Fibroblast of skin of left quadriceps (primary cell): ENCODE measurements around the gene CCDC69.
"Not testable (repeated sequence)": the region's sequence is repeated elsewhere in the genome, so short reads cannot be mapped to it uniquely, and the experiment has no call there.

Experiments used
- DNase-seq, 2 experiments: peaks; one replicate each; pipeline ENCODE4 v3.0.0-alpha.2; 2013; ENCODE audit warnings: low read depth in 2 of 2

Gene CCDC69

GRCh38 chr5:151192626-151193025, 31.3 kb downstream of the CCDC69 start:
- DNase-seq = no peak

- DNase-seq = no peak
Observed at GRCh38 chr5:151191661-151192060, 32.2 kb downstream of the CCDC69 start.

- no peak for DNase-seq
Observed at GRCh38 chr5:151189151-151189550, 34.7 kb downstream of the CCDC69 start.

GRCh38 chr5:151186538-151186937, 37.4 kb downstream of the CCDC69 start:
- DNase-seq = no peak

GRCh38 chr5:151186052-151186451, 37.8 kb downstream of the CCDC69 start:
- no peak for DNase-seq

- no peak for DNase-seq
Observed at GRCh38 chr5:151184316-151185042, 39.4 kb downstream of the CCDC69 start.

GRCh38 chr5:151183456-151184245, 40.2 kb downstream of the CCDC69 start:
- no peak for DNase-seq

GRCh38 chr5:151182976-151183375, 40.9 kb downstream of the CCDC69 start:
- no peak for DNase-seq

GRCh38 chr5:151182524-151182900, 41.4 kb downstream of the CCDC69 start:
- no peak for DNase-seq

- no peak for DNase-seq
Observed at GRCh38 chr5:151181818-151182523, 41.9 kb downstream of the CCDC69 start.

- DNase-seq = no peak
Observed at GRCh38 chr5:151180291-151180690, 43.6 kb downstream of the CCDC69 start.

GRCh38 chr5:151179489-151179840, 44.4 kb downstream of the CCDC69 start:
- no peak for DNase-seq

- DNase-seq = no peak
Observed at GRCh38 chr5:151178777-151179488, 45.0 kb downstream of the CCDC69 start.

GRCh38 chr5:151178372-151178771, 45.5 kb downstream of the CCDC69 start:
- no peak for DNase-seq

GRCh38 chr5:151176268-151176667, 47.6 kb downstream of the CCDC69 start:
- DNase-seq = not testable (repeated sequence)

GRCh38 chr5:151174612-151175101, 49.2 kb downstream of the CCDC69 start:
- no peak for DNase-seq

GRCh38 chr5:151173711-151174611, 49.9 kb downstream of the CCDC69 start:
- DNase-seq = no peak

GRCh38 chr5:151171529-151171928, 52.4 kb downstream of the CCDC69 start:
- no peak for DNase-seq

GRCh38 chr5:151168602-151169344, 55.1 kb downstream of the CCDC69 start:
- no peak for DNase-seq

- DNase-seq = no peak
Observed at GRCh38 chr5:151167022-151167421, 56.9 kb downstream of the CCDC69 start.
